B cell (primary cell): ENCODE results near the gene IGF2BP1.

Source experiments
- CTCF ChIP-seq: fragments of 200-600 bp; IDR thresholded peaks from one replicate; pipeline ENCODE4 v1.8.0; 2022; ENCODE audit warnings: antibody characterized with exemption, mild to moderate bottlenecking
- EZH2 ChIP-seq: IDR thresholded peaks from 2 replicates; pipeline ENCODE4 v1.6.1; 2012; ENCODE audit warnings: borderline replicate concordance, low read depth, mild to moderate bottlenecking, moderate library complexity, low read length; ENCODE audit not compliant: insufficient read depth, poor library complexity, severe bottlenecking

- TF ChIP-seq CTCF = no peak
- TF ChIP-seq EZH2 = no peak
Observed at GRCh38 chr17:49038138-49038537, 41.0 kb downstream of the IGF2BP1 start.
